PC-9 (cell line): Measurements from ENCODE around the gene PRR22. TPM values are rescaled to one million over a fixed set of nuclear protein-coding genes. Genes with fewer than 3 reads are reported as not detected.
A peak's percentile ranks its signal among the peaks of the same experiment; 100 is the strongest.

ENCODE experiments used
- BruUV-seq: library from RNA; stranded (reverse); fragments of 400-500 nt; replicated peaks from 2 replicates; lab custom pipeline; 2021; lab: Mats Ljungman, UMichigan
- CTCF ChIA-PET: fragments of 300-600 bp; sonication (Branson Sonifier 250); formaldehyde crosslinking; loops from one replicate; lab custom pipeline; 2022; ENCODE audit warnings: antibody characterized with exemption; lab: Charles Lee
- POLR2A ChIA-PET: fragments of 300-600 bp; sonication (Branson Sonifier 250); formaldehyde crosslinking; loops from one replicate; lab custom pipeline; 2022; ENCODE audit warnings: antibody characterized with exemption; ENCODE audit not compliant: unreplicated experiment; lab: Charles Lee
- DNase-seq, 2 experiments: peaks; one replicate each; pipeline versions ENCODE4 v3.0.0 to v3.0.0-alpha.2; 2015 to 2022; ENCODE audit warnings: mixed read lengths in 1 of 2
- H2AFZ ChIP-seq: fragments of 200-600 bp; sonication (generic); 2 replicates; pipeline ENCODE4 v1.8.1; 2017; ENCODE audit warnings: antibody characterized with exemption
- H3F3A ChIP-seq: fragments of 200-600 bp; sonication (generic); 2 replicates; pipeline ENCODE4 v1.8.1; 2017; ENCODE audit warnings: antibody characterized with exemption, mild to moderate bottlenecking, low read depth; ENCODE audit not compliant: insufficient read depth
- H3K27ac ChIP-seq: fragments of 200-600 bp; sonication (generic); 2 replicates; pipeline ENCODE4 v1.6.1; 2016; ENCODE audit warnings: mixed run types
- H3K27me3 ChIP-seq: fragments of 200-600 bp; sonication (generic); 2 replicates; pipeline ENCODE4 v1.6.1; 2016; ENCODE audit warnings: low read depth, mixed run types; ENCODE audit not compliant: insufficient read depth
- H3K36me3 ChIP-seq: fragments of 200-600 bp; sonication (generic); 2 replicates; pipeline ENCODE4 v1.6.1; 2016; ENCODE audit warnings: low read depth, mixed run types
- H3K4me1 ChIP-seq: fragments of 200-600 bp; sonication (generic); replicated peaks from 2 replicates; pipeline ENCODE4 v1.6.1; 2016; ENCODE audit warnings: mixed run types; ENCODE audit not compliant: insufficient read depth
- H3K4me2 ChIP-seq: fragments of 200-600 bp; sonication (generic); 2 replicates; pipeline ENCODE4 v1.6.1; 2017; ENCODE audit warnings: mixed run types
- H3K4me3 ChIP-seq: fragments of 200-600 bp; sonication (generic); 2 replicates; pipeline ENCODE4 v1.6.1; 2016; ENCODE audit warnings: mixed run types
- H3K79me2 ChIP-seq: fragments of 200-600 bp; sonication (generic); 2 replicates; pipeline ENCODE4 v1.6.1; 2017; ENCODE audit warnings: low read depth, mixed run types
- H3K9me2 ChIP-seq: fragments of 200-600 bp; sonication (generic); 2 replicates; pipeline ENCODE4 v1.8.1; 2017; ENCODE audit warnings: mild to moderate bottlenecking; ENCODE audit not compliant: insufficient read depth
- H3K9me3 ChIP-seq: fragments of 200-600 bp; sonication (generic); 2 replicates; pipeline ENCODE4 v1.8.1; 2016; ENCODE audit warnings: low read depth; ENCODE audit not compliant: insufficient read depth
- H4K20me1 ChIP-seq: fragments of 200-600 bp; sonication (generic); 2 replicates; pipeline ENCODE4 v1.8.1; 2017; ENCODE audit not compliant: insufficient read depth
- CTCF ChIP-seq: fragments of 200-600 bp; sonication (generic); conservative IDR thresholded peaks from 2 replicates; pipeline ENCODE4 v1.6.1; 2017; ENCODE audit warnings: mixed run types, antibody characterized with exemption, mild to moderate bottlenecking, moderate library complexity
- EZH2 ChIP-seq: fragments of 200-600 bp; sonication (generic); IDR thresholded peaks from 2 replicates; pipeline ENCODE4 v1.8.0; 2017; ENCODE audit warnings: antibody characterized with exemption, low read depth
- intact Hi-C: fragments of 100-400 bp; cut with micrococcal nuclease; formaldehyde crosslinking; loops from one replicate; pipeline ENCODE4 v1.10.0; 2022; ENCODE audit not compliant: unreplicated experiment
- total RNA-seq: library from RNA; stranded (reverse); gene quantifications from 2 replicates; pipeline ENCODE4 v1.2.3, GENCODE V29; 2021

Gene PRR22
- total RNA-seq, 1 experiment from 2014 or later = 4.6 TPM

- H2AFZ ChIP-seq = no peak overlapping the region
- H4K20me1 ChIP-seq = no peaks in the 10 kb centered on the region
- POLR2A ChIA-PET = no interaction called here
- no peaks in the 10 kb centered on the region for H3K9me2 ChIP-seq
- intact Hi-C loops = loop anchor here (10.0 kb wide), 2 partner anchors 178 to 218 kb away; no protein-coding TSS in a partner anchor
- H3K27ac ChIP-seq = no peak overlapping the region
- H3K4me2 ChIP-seq = no peak overlapping the region
- H3K79me2 ChIP-seq = no peaks in the 10 kb centered on the region
- 0 out of 2 replicates have a peak, but pooled peaks cover 8% of the 10 kb centered on the region for H3K27me3 ChIP-seq
- no peaks in the 10 kb centered on the region; the same call in 1 of the 2 replicates for H3F3A ChIP-seq
- no peak for DNase-seq
- H3K4me1 ChIP-seq = no peaks in the 10 kb centered on the region
- H3K9me3 ChIP-seq = no peaks in the 10 kb centered on the region
- H3K4me3 ChIP-seq = no peak overlapping the region
- H3K36me3 ChIP-seq = no peaks in the 10 kb centered on the region
- BruUV-seq = no TSS peak
- CTCF ChIA-PET = interaction anchor here (0.6 to 0.7 kb wide), 2 partner anchors 215 to 804 kb away, joined by 3 to 4 read pairs; no protein-coding TSS in a partner anchor
- TF ChIP-seq CTCF = no peak
- no peak for TF ChIP-seq EZH2
Observed at GRCh38 chr19:5806905-5807304, 22.4 kb upstream of the PRR22 start.

GRCh38 chr19:5806133-5806489, 21.6 kb upstream of the PRR22 start:
- no peaks in the 10 kb centered on the region for H3K79me2 ChIP-seq
- no peaks in the 10 kb centered on the region; the same call in 1 of the 2 replicates for H3F3A ChIP-seq
- DNase-seq = no peak
- POLR2A ChIA-PET = no interaction called here
- BruUV-seq = no TSS peak
- no peaks in the 10 kb centered on the region for H3K9me2 ChIP-seq
- H3K4me1 ChIP-seq = no peaks in the 10 kb centered on the region
- H3K27me3 ChIP-seq = 0 out of 2 replicates have a peak, but pooled peaks cover 8% of the 10 kb centered on the region
- intact Hi-C loops = loop anchor here (10.0 kb wide), 2 partner anchors 179 to 219 kb away; no protein-coding TSS in a partner anchor
- H3K36me3 ChIP-seq = no peaks in the 10 kb centered on the region
- no peak overlapping the region for H3K4me3 ChIP-seq
- no peak overlapping the region for H2AFZ ChIP-seq
- CTCF ChIA-PET = no interaction called here
- no peaks in the 10 kb centered on the region for H3K9me3 ChIP-seq
- H3K4me2 ChIP-seq = no peak overlapping the region
- TF ChIP-seq CTCF (peak; percentile 41), EZH2 (no peak)
- H4K20me1 ChIP-seq = no peaks in the 10 kb centered on the region
- no peak overlapping the region for H3K27ac ChIP-seq

GRCh38 chr19:5805462-5806132, 21.1 kb upstream of the PRR22 start:
- TF ChIP-seq EZH2 (peak; percentile 89; the same call in 1 of the 2 replicates), CTCF (peak; percentile 75)
- no peaks in the 10 kb centered on the region for H3K36me3 ChIP-seq
- H3K9me2 ChIP-seq = no peaks in the 10 kb centered on the region
- H3K9me3 ChIP-seq = no peaks in the 10 kb centered on the region
- intact Hi-C loops = loop anchor here (10.0 kb wide), 2 partner anchors 179 to 219 kb away; no protein-coding TSS in a partner anchor
- no peak overlapping the region for H3K27ac ChIP-seq
- H3K4me1 ChIP-seq = no peaks in the 10 kb centered on the region
- 0 out of 2 replicates have a peak, but pooled peaks cover 8% of the 10 kb centered on the region for H3K27me3 ChIP-seq
- DNase-seq = peak; percentile 42 to 72
- H3K4me3 ChIP-seq = peak overlapping the region; percentile 33; the same call in 1 of the 2 replicates
- POLR2A ChIA-PET = no interaction called here
- H3F3A ChIP-seq = no peaks in the 10 kb centered on the region; the same call in 1 of the 2 replicates
- H3K4me2 ChIP-seq = peak overlapping the region; percentile 38; the same call in 1 of the 2 replicates
- no peaks in the 10 kb centered on the region for H3K79me2 ChIP-seq
- CTCF ChIA-PET = no interaction called here
- H2AFZ ChIP-seq = no peak overlapping the region
- BruUV-seq = no TSS peak
- no peaks in the 10 kb centered on the region for H4K20me1 ChIP-seq
